Measurements from ENCODE around the gene ADPRM. TPM values are rescaled to one million over a fixed set of nuclear protein-coding genes. Genes with fewer than 3 reads are reported as not detected.

Gene ADPRM
- total RNA-seq, 6 donors from 2014 or later = 1.7 to 18.9 (median 8.2) TPM

- H3K36me3 ChIP-seq = no peaks in the 10 kb centered on the region
- no peaks in the 10 kb centered on the region for H3K9me3 ChIP-seq
- H3K4me3 ChIP-seq = no peak overlapping the region
- no peak overlapping the region for H3K27ac ChIP-seq
- WGBS, 2 donors = 50 to 63% methylated on average over 10 to 11 of the region's 11 CpGs
- no peaks in the 10 kb centered on the region for H3K27me3 ChIP-seq
- DNase-seq = no peak
- H3K4me1 ChIP-seq = no peaks in the 10 kb centered on the region
- ATAC-seq (ENCODE audit: low FRiP score in 2 of 2) = peak in 1 of 2 donors; percentile 19
- TF ChIP-seq POLR2A (IDR thresholded peaks at IDR 0.05) (no peak), EP300 (IDR thresholded peaks at IDR 0.05) (no peak)
Measured at GRCh38 chr17:10652984-10653659, 44.3 kb upstream of the ADPRM start.

- 84 to 86% methylated on average over 5 of the region's 5 CpGs for WGBS, 2 donors
Measured at GRCh38 chr17:10653987-10654386, 43.4 kb upstream of the ADPRM start.

GRCh38 chr17:10657148-10657547 is 40.2 kb upstream of the ADPRM start, which contains the start of gene MYH3:
Gene MYH3, minus strand, starts transcription at chr17:10657309. Its CDS starts 2,245 bp downstream, at chr17:10655064.
- ATAC-seq (ENCODE audit: low FRiP score in 2 of 2) (no peak), DNase-seq (no peak)
- Histone ChIP-seq H3K9me3 (no peaks in the 10 kb centered on the region), H3K27me3 (no peaks in the 10 kb centered on the region), H3K4me3 (no peak within 1 kb of the TSS), H3K36me3 (peaks cover 0 to 10% (median 3%) of the 10 kb centered on the region in 4 donors), H3K27ac (no peak within 1 kb of the TSS), H3K4me1 (no peaks in the 10 kb centered on the region)
- WGBS, 2 donors = 79 to 89% methylated on average over 12 to 15 of the region's 15 CpGs
- TF ChIP-seq POLR2A (IDR thresholded peaks at IDR 0.05) (no peak), POLR2AphosphoS5 (IDR thresholded peaks at IDR 0.05) (no peak), EP300 (IDR thresholded peaks at IDR 0.05) (no peak), CTCF (IDR thresholded peaks at IDR 0.05) (no peak)

More at GRCh38 chr17:10653987-10654386, 43.4 kb upstream of the ADPRM start:
- DNase-seq (no peak), ATAC-seq (ENCODE audit: low FRiP score in 2 of 2) (no peak)
- no peaks in the 10 kb centered on the region for H3K27me3 ChIP-seq
- H3K4me3 ChIP-seq = no peak overlapping the region
- no peak overlapping the region for H3K27ac ChIP-seq
- TF ChIP-seq POLR2A (IDR thresholded peaks at IDR 0.05) = no peak
- no peak for TF ChIP-seq EP300 (IDR thresholded peaks at IDR 0.05)
- TF ChIP-seq POLR2AphosphoS5 (IDR thresholded peaks at IDR 0.05) = no peak
- no peak for TF ChIP-seq CTCF (IDR thresholded peaks at IDR 0.05)
- H3K36me3 ChIP-seq = peaks cover 0 to 3% (median 0%) of the 10 kb centered on the region in 4 donors
- no peaks in the 10 kb centered on the region for H3K4me1 ChIP-seq
- H3K9me3 ChIP-seq = no peaks in the 10 kb centered on the region

GRCh38 chr17:10657879-10658278 is 39.5 kb upstream of the ADPRM start:
- Histone ChIP-seq H3K9me3 (no peaks in the 10 kb centered on the region), H3K4me3 (no peak overlapping the region), H3K27me3 (no peaks in the 10 kb centered on the region), H3K27ac (no peak overlapping the region), H3K4me1 (no peaks in the 10 kb centered on the region), H3K36me3 (peaks cover 0 to 10% (median 3%) of the 10 kb centered on the region in 4 donors)
- TF ChIP-seq CTCF (IDR thresholded peaks at IDR 0.05) = no peak
- TF ChIP-seq POLR2AphosphoS5 (IDR thresholded peaks at IDR 0.05) = no peak
- no peak for TF ChIP-seq EP300 (IDR thresholded peaks at IDR 0.05)
- TF ChIP-seq POLR2A (IDR thresholded peaks at IDR 0.05) = no peak
- no peak for DNase-seq
- 83% methylated on average over 10 of the region's 10 CpGs for WGBS, 2 donors
- ATAC-seq (ENCODE audit: low FRiP score in 2 of 2) = no peak

GRCh38 chr17:10661437-10661836 is 36.0 kb upstream of the ADPRM start:
- no peak overlapping the region for H3K4me3 ChIP-seq
- DNase-seq = no peak
- TF ChIP-seq POLR2A (IDR thresholded peaks at IDR 0.05) (no peak), EP300 (IDR thresholded peaks at IDR 0.05) (no peak), CTCF (IDR thresholded peaks at IDR 0.05) (no peak), POLR2AphosphoS5 (IDR thresholded peaks at IDR 0.05) (no peak)
- no peaks in the 10 kb centered on the region for H3K4me1 ChIP-seq
- H3K27ac ChIP-seq = no peak overlapping the region
- H3K9me3 ChIP-seq = no peaks in the 10 kb centered on the region
- no peaks in the 10 kb centered on the region for H3K27me3 ChIP-seq
- no peak for ATAC-seq (ENCODE audit: low FRiP score in 2 of 2)
- WGBS, 2 donors = 87 to 90% methylated on average over 10 of the region's 10 CpGs
- H3K36me3 ChIP-seq = peaks cover 0 to 10% (median 3%) of the 10 kb centered on the region in 4 donors
